ENCODE data around the gene PROZ.

GRCh38 chr13:113121183-113121927 is 37.1 kb upstream of the PROZ start:
- no peak for TF ChIP-seq CTCF (IDR thresholded peaks at IDR 0.05; ENCODE audit: low read depth, low read length)
- TF ChIP-seq EZH2phosphoT487 (IDR thresholded peaks at IDR 0.05; ENCODE audit: low read depth) = no peak
